H1 (cell line): Measurements from ENCODE around the gene ARHGAP10. TPM values are rescaled to one million over a fixed set of nuclear protein-coding genes. Genes with fewer than 3 reads are reported as not detected.

Experiments used
- CTCF ChIA-PET: fragments of 300-600 bp; sonication (Branson Sonifier 250); formaldehyde crosslinking; loops from one replicate; lab custom pipeline; 2021; ENCODE audit not compliant: partially characterized antibody; lab: Charles Lee
- POLR2A ChIA-PET: fragments of 300-600 bp; sonication (Branson Sonifier 250); formaldehyde crosslinking; loops from one replicate; lab custom pipeline; 2021; ENCODE audit warnings: inconsistent platforms; ENCODE audit not compliant: partially characterized antibody; lab: Charles Lee
- DNase-seq, 2 experiments: peaks; one replicate each; pipeline versions ENCODE4 v3.0.0 to v3.0.0-alpha.2; 2010 to 2022; ENCODE audit warnings: low spot score in 2 of 2, low read depth in 1 of 2, mixed read lengths in 1 of 2
- FAIRE-seq: peaks from 2 replicates; lab custom pipeline; 2011; peaks lifted over from hg19 to GRCh38; lab: Jason Lieb, UNC
- H2AFZ ChIP-seq: 2 replicates; pipeline ENCODE4 v1.8.1; 2012; ENCODE audit warnings: low read length, inconsistent platforms
- H2AK5ac ChIP-seq: 2 replicates; pipeline ENCODE4 v1.6.1; 2013; ENCODE audit warnings: low read depth, low read length
- H2BK120ac ChIP-seq: replicated peaks from 2 replicates; pipeline ENCODE3; 2013; ENCODE audit warnings: low read depth, low read length, inconsistent platforms
- H2BK12ac ChIP-seq: 2 replicates; pipeline ENCODE4 v1.6.1; 2013; ENCODE audit warnings: low read depth, low read length
- H2BK15ac ChIP-seq: 2 replicates; pipeline ENCODE4 v1.6.1; 2013; ENCODE audit warnings: low read length
- H2BK20ac ChIP-seq: 2 replicates; pipeline ENCODE4 v1.6.1; 2013; ENCODE audit warnings: low read length
- H2BK5ac ChIP-seq: 2 replicates; pipeline ENCODE4 v1.6.1; 2013; ENCODE audit warnings: low read depth, low read length
- H3K14ac ChIP-seq: 2 replicates; pipeline ENCODE4 v1.6.1; 2013; ENCODE audit warnings: inconsistent platforms; ENCODE audit not compliant: insufficient read length
- H3K18ac ChIP-seq: 2 replicates; pipeline ENCODE4 v1.6.1; 2013; ENCODE audit warnings: low read length; ENCODE audit errors: extremely low read depth
- H3K23ac ChIP-seq: 2 replicates; pipeline ENCODE4 v1.6.1; 2013; ENCODE audit warnings: inconsistent platforms; ENCODE audit not compliant: insufficient read length
- H3K23me2 ChIP-seq: 2 replicates; pipeline ENCODE4 v1.6.1; 2013; ENCODE audit warnings: low read depth, low read length
- H3K27ac ChIP-seq: 2 replicates; pipeline ENCODE4 v1.6.1; 2011; ENCODE audit warnings: low read depth, low read length, inconsistent platforms
- H3K27me3 ChIP-seq, 4 experiments: replicated peaks in 1 of 4; 1 replicate in 1 of 4; 2 replicates in 3 of 4; pipeline versions ENCODE4 v1.6.1 to v1.8.1; 2011 to 2013; ENCODE audit warnings: low read length in 3 of 4, mild to moderate bottlenecking in 3 of 4, inconsistent platforms in 2 of 4, mixed read lengths in 2 of 4, moderate library complexity in 1 of 4; ENCODE audit not compliant: control insufficient read depth in 3 of 4, insufficient read depth in 3 of 4; ENCODE audit errors: extremely low read depth in 1 of 4
- H3K36me3 ChIP-seq, 4 experiments: 2 replicates each; pipeline versions ENCODE4 v1.6.1 to v1.8.1; 2011 to 2013; ENCODE audit warnings: mild to moderate bottlenecking in 4 of 4, low read length in 3 of 4, moderate library complexity in 2 of 4, control low read depth in 1 of 4, inconsistent platforms in 1 of 4; ENCODE audit not compliant: insufficient read depth in 4 of 4, control insufficient read depth in 2 of 4
- H3K4ac ChIP-seq: replicated peaks from 2 replicates; pipeline ENCODE3; 2013; ENCODE audit warnings: low read length, low read depth, mixed read lengths, inconsistent platforms; ENCODE audit not compliant: insufficient read length
- H3K4me1 ChIP-seq, 4 experiments: replicated peaks in 1 of 4; 1 replicate in 1 of 4; 2 replicates in 3 of 4; pipeline versions ENCODE4 v1.6.1 to v1.8.1; 2011 to 2013; ENCODE audit warnings: low read length in 3 of 4, inconsistent platforms in 2 of 4, mixed read lengths in 1 of 4; ENCODE audit not compliant: insufficient read depth in 4 of 4, control insufficient read depth in 3 of 4
- H3K4me2 ChIP-seq, 2 experiments: 2 replicates each; pipeline versions ENCODE4 v1.6.1 to v1.8.1; 2011 to 2013; ENCODE audit warnings: low read depth in 2 of 2, low read length in 2 of 2, control low read depth in 1 of 2, inconsistent platforms in 1 of 2, mild to moderate bottlenecking in 1 of 2; ENCODE audit not compliant: insufficient read depth in 1 of 2
- H3K4me3 ChIP-seq, 4 experiments: fragments of 200-600, 300-600 bp in 1 of 4; sonication (generic), shearing (Covaris generic), sonication (Bioruptor Twin) in 1 of 4; 2 replicates each; pipeline versions ENCODE4 v1.5.1 to v1.8.1; 2011 to 2016; ENCODE audit warnings: low read length in 4 of 4, low read depth in 3 of 4, control low read depth in 2 of 4, inconsistent platforms in 2 of 4, mild to moderate bottlenecking in 2 of 4, mixed read lengths in 1 of 4, moderate library complexity in 1 of 4; ENCODE audit not compliant: insufficient read depth in 2 of 4; ENCODE audit errors: extremely low read depth in 1 of 4
- H3K56ac ChIP-seq: replicated peaks from 2 replicates; pipeline ENCODE3; 2013; ENCODE audit warnings: low read depth, mild to moderate bottlenecking, mixed read lengths, low read length, inconsistent platforms; ENCODE audit not compliant: insufficient read length
- H3K79me1 ChIP-seq: 2 replicates; pipeline ENCODE4 v1.6.1; 2013; ENCODE audit warnings: low read depth, low read length, control low read depth
- H3K79me2 ChIP-seq, 2 experiments: 2 replicates each; pipeline versions ENCODE4 v1.6.1 to v1.8.1; 2012 to 2013; ENCODE audit warnings: low read length in 2 of 2, mild to moderate bottlenecking in 2 of 2, inconsistent platforms in 1 of 2; ENCODE audit not compliant: insufficient read depth in 2 of 2, control insufficient read depth in 1 of 2
- H3K9ac ChIP-seq, 4 experiments: replicated peaks in 1 of 4; 1 replicate in 1 of 4; 2 replicates in 3 of 4; pipeline versions ENCODE4 v1.6.1 to v1.8.1; 2011 to 2013; ENCODE audit warnings: low read depth in 3 of 4, low read length in 3 of 4, control low read depth in 2 of 4, mild to moderate bottlenecking in 2 of 4, moderate library complexity in 2 of 4, inconsistent platforms in 1 of 4; ENCODE audit errors: extremely low read depth in 1 of 4
- H3K9me3 ChIP-seq, 2 experiments: 2 replicates each; pipeline versions ENCODE4 v1.6.1 to v1.8.1; 2012 to 2013; ENCODE audit warnings: mild to moderate bottlenecking in 2 of 2, moderate library complexity in 2 of 2, control low read depth in 1 of 2, inconsistent platforms in 1 of 2, low read depth in 1 of 2, low read length in 1 of 2, mixed read lengths in 1 of 2; ENCODE audit not compliant: insufficient read depth in 2 of 2
- H4K20me1 ChIP-seq, 2 experiments: replicated peaks in 1 of 2; 2 replicates each; pipeline versions ENCODE3 to v1.8.1; 2011 to 2013; ENCODE audit warnings: inconsistent platforms in 2 of 2, low read length in 2 of 2, mild to moderate bottlenecking in 1 of 2; ENCODE audit not compliant: insufficient read depth in 2 of 2, control insufficient read depth in 1 of 2
- H4K5ac ChIP-seq: 2 replicates; pipeline ENCODE4 v1.6.1; 2013; ENCODE audit warnings: low read length, low read depth, mixed read lengths, inconsistent platforms; ENCODE audit not compliant: insufficient read length
- H4K8ac ChIP-seq: 2 replicates; pipeline ENCODE4 v1.8.0; 2013; ENCODE audit warnings: mild to moderate bottlenecking, moderate library complexity, low read length, inconsistent platforms; ENCODE audit not compliant: insufficient read depth; ENCODE audit errors: extremely low read depth
- H4K91ac ChIP-seq: replicated peaks from 2 replicates; pipeline ENCODE3; 2013; ENCODE audit warnings: low read length, mixed read lengths, inconsistent platforms; ENCODE audit not compliant: insufficient read length
- ASH2L ChIP-seq: fragments of 200-600, 300-600 bp; sonication (generic); IDR thresholded peaks from one replicate; pipeline ENCODE4 v1.7.1; 2017; ENCODE audit warnings: low read length
- NRF1 ChIP-seq: IDR thresholded peaks from 2 replicates; pipeline ENCODE4 v1.6.1; 2011; ENCODE audit warnings: mild to moderate bottlenecking, low read depth, low read length, improper control_type of control experiment
- WGBS, 2 experiments: shearing (Covaris generic) in 1 of 2; methylation state at CpG; one replicate each; pipeline versions ENCODE4 v1.1.6 to v1.1.7; 2013 to 2015; ENCODE audit warnings: low lambda C conversion rate in 2 of 2, mixed read lengths in 2 of 2, inconsistent platforms in 1 of 2, low coverage in 1 of 2, missing lambda C conversion rate in 1 of 2; ENCODE audit not compliant: insufficient replicate concordance in 2 of 2, insufficient coverage in 1 of 2, insufficient read length in 1 of 2; ENCODE audit errors: extremely low coverage in 1 of 2, missing lambda C conversion rate in 1 of 2; 5-methylcytosine and 5-hydroxymethylcytosine counted together
- polyA plus RNA-seq, 7 experiments: library from polyadenylated mRNA; depleted of rRNA in 3 of 7; stranded (reverse) in 5 of 7; unstranded in 2 of 7; fragments of >200 nt in 5 of 7; fragments of 200-250 nt in 2 of 7; gene quantifications; 1 replicate in 5 of 7; 2 replicates in 1 of 7; 4 replicates in 1 of 7; pipeline versions ENCODE4 v1.2.1 to v1.2.3, GENCODE V29; 2011 to 2013; ENCODE audit warnings: missing spikeins in 2 of 7, mixed read lengths in 2 of 7
- total RNA-seq: library from RNA; stranded (reverse); fragmentation: NEBNext Ultra II Directional; extraction: Animal tissue kit (Norgen Biotek cat#: 25700); gene quantifications from 2 replicates; pipeline ENCODE4 v1.2.1, GENCODE V29; 2021

The ARHGAP10 gene
- total and polyA plus RNA-seq, 2 of the 8 experiments (the other 6 are each of a cell fraction or from before 2014, with no cell fraction given), result 3.7 to 6.1 TPM

GRCh38 chr4:147923854-147924253 is 192.0 kb downstream of the ARHGAP10 start:
- peaks cover 0 to 10% (median 5%) of the 10 kb centered on the region in 4 experiments; a peak in 6 of 7 replicates for H3K4me1 ChIP-seq
- no peaks in the 10 kb centered on the region for H3K79me1 ChIP-seq
- H3K4me2 ChIP-seq, result no peak overlapping the region
- no peak overlapping the region for H4K91ac ChIP-seq
- no peak overlapping the region for H3K27ac ChIP-seq
- H2AK5ac ChIP-seq, result no peak overlapping the region
- no peak overlapping the region for H3K9ac ChIP-seq
- no peak overlapping the region for H2BK15ac ChIP-seq
- no peaks in the 10 kb centered on the region for H3K27me3 ChIP-seq
- H2BK12ac ChIP-seq, result no peak overlapping the region
- no peak overlapping the region for H2BK5ac ChIP-seq
- no peaks in the 10 kb centered on the region for H3K79me2 ChIP-seq
- no peak overlapping the region for H3K23ac ChIP-seq
- H3K4ac ChIP-seq, result no peak overlapping the region
- H3K14ac ChIP-seq, result no peak overlapping the region
- CTCF ChIA-PET, result interaction anchor here (1.1 kb wide), 1 partner anchor 80 kb away, joined by 3 read pairs; no protein-coding TSS in a partner anchor
- no peak overlapping the region for H3K4me3 ChIP-seq
- H4K20me1 ChIP-seq, result no peaks in the 10 kb centered on the region
- 92% methylated on average over 4 of the region's 4 CpGs; no CpG with 5 or more reads in 1 of the 2 experiments for WGBS, 2 experiments
- no peak overlapping the region for H3K56ac ChIP-seq
- no peak overlapping the region for H3K18ac ChIP-seq
- H3K36me3 ChIP-seq, result no peaks in the 10 kb centered on the region
- FAIRE-seq (no peak), DNase-seq (no peak)
- no peak overlapping the region for H4K8ac ChIP-seq
- no peaks in the 10 kb centered on the region for H3K23me2 ChIP-seq
- H2BK120ac ChIP-seq, result no peak overlapping the region
- H2AFZ ChIP-seq, result no peak overlapping the region
- no peak overlapping the region for H2BK20ac ChIP-seq
- H3K9me3 ChIP-seq, result no peaks in the 10 kb centered on the region
- POLR2A ChIA-PET, result no interaction called here
- H4K5ac ChIP-seq, result no peak overlapping the region
- TF ChIP-seq ASH2L (no peak), NRF1 (no peak)
